Measurements from ENCODE around the gene GJB4.
"Not testable (repeated sequence)": the region's sequence is repeated elsewhere in the genome, so short reads cannot be mapped to it uniquely, and the experiment has no call there.

GJB4 gene

GRCh38 chr1:34730485-34730884, 29.1 kb upstream of the GJB4 start:
- DNase-seq, result no peak
- Histone ChIP-seq H3K4me1 (ENCODE audit: control insufficient read depth, insufficient read depth, low read length, poor library complexity, severe bottlenecking) (no peaks in the 10 kb centered on the region), H3K36me3 (ENCODE audit: control insufficient read depth, insufficient read depth, low read length) (no peaks in the 10 kb centered on the region), H3K27ac (ENCODE audit: insufficient read depth, low read length, poor library complexity, severe bottlenecking) (no peak overlapping the region), H3K4me3 (ENCODE audit: insufficient read depth, low read depth, low read length, poor library complexity, severe bottlenecking) (no peak overlapping the region), H3K9me3 (ENCODE audit: control insufficient read depth, low read length) (no peaks in the 10 kb centered on the region), H3K27me3 (replicated peaks; ENCODE audit: control insufficient read depth, insufficient read depth, low read length, poor library complexity, severe bottlenecking) (no peaks in the 10 kb centered on the region)

DNA sequence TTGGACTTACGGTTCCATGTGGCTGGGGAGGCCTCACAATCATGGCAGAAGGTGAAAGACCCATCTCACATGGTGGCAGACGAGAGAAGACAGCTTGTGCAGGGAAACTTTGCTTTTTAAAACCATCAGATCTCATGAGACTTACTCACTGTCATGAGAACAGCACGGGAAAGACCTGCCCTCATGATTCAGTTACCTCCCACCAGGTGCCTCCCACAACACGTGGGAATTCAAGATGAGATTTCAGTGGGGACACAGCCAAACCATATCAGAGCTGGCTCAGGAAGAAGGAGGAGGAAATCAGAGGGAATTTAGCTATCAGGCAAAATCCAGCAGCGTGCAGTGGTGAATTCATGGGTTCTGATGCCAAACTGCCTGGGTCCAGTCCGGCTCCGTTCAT, 26.7 kb upstream of the GJB4 start:
- not testable (repeated sequence) for DNase-seq; H3K4me1 ChIP-seq (ENCODE audit: control insufficient read depth, insufficient read depth, low read length, poor library complexity, severe bottlenecking); H3K9me3 ChIP-seq (ENCODE audit: control insufficient read depth, low read length); H3K36me3 ChIP-seq (ENCODE audit: control insufficient read depth, insufficient read depth, low read length); H3K27me3 ChIP-seq (replicated peaks; ENCODE audit: control insufficient read depth, insufficient read depth, low read length, poor library complexity, severe bottlenecking); H3K4me3 ChIP-seq (ENCODE audit: insufficient read depth, low read depth, low read length, poor library complexity, severe bottlenecking); H3K27ac ChIP-seq (ENCODE audit: insufficient read depth, low read length, poor library complexity, severe bottlenecking)

- H3K4me1 ChIP-seq (ENCODE audit: control insufficient read depth, insufficient read depth, low read length, poor library complexity, severe bottlenecking), result no peaks in the 10 kb centered on the region
- H3K4me3 ChIP-seq (ENCODE audit: insufficient read depth, low read depth, low read length, poor library complexity, severe bottlenecking), result no peak overlapping the region
- no peak overlapping the region for H3K27ac ChIP-seq (ENCODE audit: insufficient read depth, low read length, poor library complexity, severe bottlenecking)
- no peaks in the 10 kb centered on the region for H3K27me3 ChIP-seq (replicated peaks; ENCODE audit: control insufficient read depth, insufficient read depth, low read length, poor library complexity, severe bottlenecking)
- H3K9me3 ChIP-seq (ENCODE audit: control insufficient read depth, low read length), result no peaks in the 10 kb centered on the region
- DNase-seq, result no peak
- H3K36me3 ChIP-seq (ENCODE audit: control insufficient read depth, insufficient read depth, low read length), result no peaks in the 10 kb centered on the region
Observed at GRCh38 chr1:34736692-34737091, 22.8 kb upstream of the GJB4 start.

- not testable (repeated sequence) for DNase-seq; H3K4me1 ChIP-seq (ENCODE audit: control insufficient read depth, insufficient read depth, low read length, poor library complexity, severe bottlenecking); H3K27me3 ChIP-seq (replicated peaks; ENCODE audit: control insufficient read depth, insufficient read depth, low read length, poor library complexity, severe bottlenecking); H3K27ac ChIP-seq (ENCODE audit: insufficient read depth, low read length, poor library complexity, severe bottlenecking); H3K4me3 ChIP-seq (ENCODE audit: insufficient read depth, low read depth, low read length, poor library complexity, severe bottlenecking); H3K36me3 ChIP-seq (ENCODE audit: control insufficient read depth, insufficient read depth, low read length); H3K9me3 ChIP-seq (ENCODE audit: control insufficient read depth, low read length)
Observed at GRCh38 chr1:34737236-34737635, 22.3 kb upstream of the GJB4 start.

DNA sequence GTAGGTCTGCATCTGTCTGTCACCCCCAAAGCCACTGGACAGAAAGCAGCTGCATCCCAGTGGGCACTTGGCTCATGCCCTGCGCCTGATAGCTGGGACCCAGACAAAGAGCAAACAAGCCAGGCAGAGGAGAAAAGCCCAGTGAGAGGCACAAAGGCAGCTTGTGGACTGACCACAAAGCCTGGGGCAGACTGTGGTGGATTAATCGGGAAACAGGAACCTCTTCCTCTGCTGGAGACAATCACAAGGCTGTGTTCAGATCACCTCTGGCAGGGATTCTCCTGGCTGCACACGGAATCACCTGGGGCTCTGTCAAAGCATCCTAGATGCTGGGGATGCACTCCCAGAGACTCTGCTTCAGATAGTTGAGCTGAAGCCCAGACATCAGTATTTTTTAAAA, 19.9 kb upstream of the GJB4 start:
- H3K27me3 ChIP-seq (replicated peaks; ENCODE audit: control insufficient read depth, insufficient read depth, low read length, poor library complexity, severe bottlenecking), result no peaks in the 10 kb centered on the region

GRCh38 chr1:34740161-34740868, 19.2 kb upstream of the GJB4 start:
- H3K36me3 ChIP-seq (ENCODE audit: control insufficient read depth, insufficient read depth, low read length), result no peaks in the 10 kb centered on the region
- no peak overlapping the region for H3K4me3 ChIP-seq (ENCODE audit: insufficient read depth, low read depth, low read length, poor library complexity, severe bottlenecking)
- no peaks in the 10 kb centered on the region for H3K27me3 ChIP-seq (replicated peaks; ENCODE audit: control insufficient read depth, insufficient read depth, low read length, poor library complexity, severe bottlenecking)
- no peak for DNase-seq
- H3K9me3 ChIP-seq (ENCODE audit: control insufficient read depth, low read length), result no peaks in the 10 kb centered on the region
- H3K27ac ChIP-seq (ENCODE audit: insufficient read depth, low read length, poor library complexity, severe bottlenecking), result no peak overlapping the region
- H3K4me1 ChIP-seq (ENCODE audit: control insufficient read depth, insufficient read depth, low read length, poor library complexity, severe bottlenecking), result peaks cover 3% of the 10 kb centered on the region

More for the DNA sequence above, 19.9 kb upstream of the GJB4 start:
- no peak overlapping the region for H3K27ac ChIP-seq (ENCODE audit: insufficient read depth, low read length, poor library complexity, severe bottlenecking)
- DNase-seq, result no peak
- peaks cover 3% of the 10 kb centered on the region for H3K4me1 ChIP-seq (ENCODE audit: control insufficient read depth, insufficient read depth, low read length, poor library complexity, severe bottlenecking)
- H3K9me3 ChIP-seq (ENCODE audit: control insufficient read depth, low read length), result no peaks in the 10 kb centered on the region
- no peaks in the 10 kb centered on the region for H3K36me3 ChIP-seq (ENCODE audit: control insufficient read depth, insufficient read depth, low read length)
- H3K4me3 ChIP-seq (ENCODE audit: insufficient read depth, low read depth, low read length, poor library complexity, severe bottlenecking), result no peak overlapping the region

- Histone ChIP-seq H3K4me1 (ENCODE audit: control insufficient read depth, insufficient read depth, low read length, poor library complexity, severe bottlenecking) (peaks cover 3% of the 10 kb centered on the region), H3K36me3 (ENCODE audit: control insufficient read depth, insufficient read depth, low read length) (no peaks in the 10 kb centered on the region), H3K27me3 (replicated peaks; ENCODE audit: control insufficient read depth, insufficient read depth, low read length, poor library complexity, severe bottlenecking) (no peaks in the 10 kb centered on the region), H3K27ac (ENCODE audit: insufficient read depth, low read length, poor library complexity, severe bottlenecking) (no peak overlapping the region), H3K4me3 (ENCODE audit: insufficient read depth, low read depth, low read length, poor library complexity, severe bottlenecking) (no peak overlapping the region), H3K9me3 (ENCODE audit: control insufficient read depth, low read length) (no peaks in the 10 kb centered on the region)
- peak; percentile 27 to 53 (median 35) for DNase-seq
Observed at GRCh38 chr1:34742667-34743270, 16.8 kb upstream of the GJB4 start.

DNA sequence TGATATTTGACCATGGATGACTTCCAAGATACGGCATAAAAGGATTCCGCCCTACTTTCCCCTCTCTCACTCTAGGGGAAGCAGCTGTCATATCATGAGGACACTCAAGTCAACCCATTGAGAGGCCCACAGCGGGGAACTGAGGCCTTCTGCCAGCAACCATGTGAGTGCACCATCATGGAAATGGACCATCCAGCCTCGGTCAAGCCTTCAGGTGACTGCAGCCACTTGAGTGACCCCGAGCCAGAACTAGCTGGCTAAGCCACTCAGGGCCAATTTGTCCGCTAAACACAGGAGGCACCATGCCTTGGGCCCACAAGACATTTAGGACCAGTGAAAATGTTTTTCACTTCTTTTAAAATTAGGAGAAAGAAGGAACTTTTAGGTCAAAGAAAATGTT, 15.8 kb upstream of the GJB4 start:
- Histone ChIP-seq H3K27me3 (replicated peaks; ENCODE audit: control insufficient read depth, insufficient read depth, low read length, poor library complexity, severe bottlenecking) (no peaks in the 10 kb centered on the region), H3K36me3 (ENCODE audit: control insufficient read depth, insufficient read depth, low read length) (no peaks in the 10 kb centered on the region), H3K4me3 (ENCODE audit: insufficient read depth, low read depth, low read length, poor library complexity, severe bottlenecking) (no peak overlapping the region), H3K9me3 (ENCODE audit: control insufficient read depth, low read length) (no peaks in the 10 kb centered on the region), H3K27ac (ENCODE audit: insufficient read depth, low read length, poor library complexity, severe bottlenecking) (no peak overlapping the region), H3K4me1 (ENCODE audit: control insufficient read depth, insufficient read depth, low read length, poor library complexity, severe bottlenecking) (peaks cover 3% of the 10 kb centered on the region)
- no peak for DNase-seq

- no peaks in the 10 kb centered on the region for H3K36me3 ChIP-seq (ENCODE audit: control insufficient read depth, insufficient read depth, low read length)
- no peaks in the 10 kb centered on the region for H3K9me3 ChIP-seq (ENCODE audit: control insufficient read depth, low read length)
- no peak for DNase-seq
- H3K27me3 ChIP-seq (replicated peaks; ENCODE audit: control insufficient read depth, insufficient read depth, low read length, poor library complexity, severe bottlenecking), result no peaks in the 10 kb centered on the region
- H3K4me1 ChIP-seq (ENCODE audit: control insufficient read depth, insufficient read depth, low read length, poor library complexity, severe bottlenecking), result peaks cover 3% of the 10 kb centered on the region
- no peak overlapping the region for H3K4me3 ChIP-seq (ENCODE audit: insufficient read depth, low read depth, low read length, poor library complexity, severe bottlenecking)
- H3K27ac ChIP-seq (ENCODE audit: insufficient read depth, low read length, poor library complexity, severe bottlenecking), result no peak overlapping the region
Observed at GRCh38 chr1:34744851-34745250, 14.7 kb upstream of the GJB4 start.

DNA sequence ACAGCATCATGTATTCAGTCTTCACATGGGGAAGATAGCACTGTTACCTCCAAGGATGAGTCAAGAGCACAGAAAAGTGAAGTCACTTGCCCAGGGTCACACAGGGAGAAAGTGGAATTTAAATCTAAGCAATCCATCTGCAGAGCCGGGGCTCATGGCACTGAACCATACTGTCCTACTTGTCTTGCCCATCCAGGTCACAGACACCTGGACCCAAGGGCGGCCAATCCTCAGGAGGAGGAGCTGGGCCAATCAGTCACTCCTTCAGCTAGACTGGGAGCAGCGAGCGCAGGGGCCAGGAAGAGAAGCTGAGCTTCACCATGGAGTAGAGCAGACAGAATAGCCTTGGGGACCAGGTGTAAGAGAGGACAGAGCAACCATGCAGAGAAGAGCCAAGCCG, 13.9 kb upstream of the GJB4 start:
- Histone ChIP-seq H3K9me3 (ENCODE audit: control insufficient read depth, low read length) (no peaks in the 10 kb centered on the region), H3K27me3 (replicated peaks; ENCODE audit: control insufficient read depth, insufficient read depth, low read length, poor library complexity, severe bottlenecking) (no peaks in the 10 kb centered on the region), H3K27ac (ENCODE audit: insufficient read depth, low read length, poor library complexity, severe bottlenecking) (no peak overlapping the region), H3K36me3 (ENCODE audit: control insufficient read depth, insufficient read depth, low read length) (no peaks in the 10 kb centered on the region), H3K4me3 (ENCODE audit: insufficient read depth, low read depth, low read length, poor library complexity, severe bottlenecking) (no peak overlapping the region), H3K4me1 (ENCODE audit: control insufficient read depth, insufficient read depth, low read length, poor library complexity, severe bottlenecking) (peaks cover 3% of the 10 kb centered on the region)
- DNase-seq, result no peak
